Kidney epithelial cell (primary cell): ENCODE results near the gene HSPD1. TPM values are rescaled to one million over a fixed set of nuclear protein-coding genes. Genes with fewer than 3 reads are reported as not detected.

Experiments used
- DNase-seq: peaks from one replicate; pipeline ENCODE4 v3.0.0-alpha.2; 2010; ENCODE audit warnings: low read depth
- H3K27me3 ChIP-seq: 2 replicates; pipeline ENCODE4 v1.6.0; 2011; ENCODE audit warnings: low read length; ENCODE audit not compliant: control insufficient read depth, insufficient read depth
- H3K36me3 ChIP-seq: 2 replicates; pipeline ENCODE4 v1.5.1; 2011; ENCODE audit warnings: low read length; ENCODE audit not compliant: control insufficient read depth, insufficient read depth
- H3K4me3 ChIP-seq: 2 replicates; pipeline ENCODE4 v1.5.1; 2011; ENCODE audit warnings: low read depth, mild to moderate bottlenecking, control low read depth, low read length
- CTCF ChIP-seq: IDR thresholded peaks from 2 replicates; pipeline ENCODE4 v1.5.1; 2011; ENCODE audit warnings: mild to moderate bottlenecking, moderate library complexity, low read length, control low read depth, inconsistent platforms; ENCODE audit not compliant: insufficient read depth, poor library complexity, severe bottlenecking
- total RNA-seq: library from RNA; depleted of rRNA; stranded (reverse); fragments of >200 nt; gene quantifications from 2 replicates; pipeline ENCODE4 v1.2.3, GENCODE V29; 2015

Gene HSPD1
- total RNA-seq, 1 donor from 2014 or later, result 237 TPM

GRCh38 chr2:197538412-197538811 is 38.8 kb upstream of the HSPD1 start:
- no peak for TF ChIP-seq CTCF
- DNase-seq, result no peak
- Histone ChIP-seq H3K4me3 (no peak overlapping the region), H3K36me3 (no peaks in the 10 kb centered on the region), H3K27me3 (no peaks in the 10 kb centered on the region)

GRCh38 chr2:197517150-197517549 is 17.5 kb upstream of the HSPD1 start:
- Histone ChIP-seq H3K4me3 (peak overlapping the region; percentile 84), H3K27me3 (no peaks in the 10 kb centered on the region), H3K36me3 (no peaks in the 10 kb centered on the region)
- no peak for TF ChIP-seq CTCF
- no peak for DNase-seq

- H3K27me3 ChIP-seq, result no peaks in the 10 kb centered on the region
- no peaks in the 10 kb centered on the region for H3K36me3 ChIP-seq
- no peak for TF ChIP-seq CTCF
- DNase-seq, result no peak
- peak overlapping the region; percentile 84 for H3K4me3 ChIP-seq
Measured at GRCh38 chr2:197516393-197516761, 16.7 kb upstream of the HSPD1 start.

- TF ChIP-seq CTCF, result no peak
- no peaks in the 10 kb centered on the region for H3K36me3 ChIP-seq
- DNase-seq, result peak; percentile 67
- H3K27me3 ChIP-seq, result no peaks in the 10 kb centered on the region
- H3K4me3 ChIP-seq, result peak within 1 kb of the TSS; percentile 84
Measured at GRCh38 chr2:197515739-197516392, 16.2 kb upstream of the HSPD1 start, which contains the start of gene MOB4. Gene MOB4, plus strand, starts transcription at chr2:197516066. Its CDS starts 21 bp downstream, at chr2:197516087.

- TF ChIP-seq CTCF, result no peak
- no peaks in the 10 kb centered on the region for H3K36me3 ChIP-seq
- no peaks in the 10 kb centered on the region for H3K27me3 ChIP-seq
- H3K4me3 ChIP-seq, result peak overlapping the region; percentile 84
- no peak for DNase-seq
Measured at GRCh38 chr2:197515315-197515738, 15.7 kb upstream of the HSPD1 start.

- TF ChIP-seq CTCF, result no peak
- Histone ChIP-seq H3K4me3 (peak overlapping the region; percentile 84), H3K36me3 (no peaks in the 10 kb centered on the region), H3K27me3 (no peaks in the 10 kb centered on the region)
- DNase-seq, result no peak
Measured at GRCh38 chr2:197514754-197515153, 15.1 kb upstream of the HSPD1 start.
